Urinary bladder (tissue), 4 donors: ENCODE measurements around the gene INPP4B. TPM values are rescaled to one million over a fixed set of nuclear protein-coding genes. Genes with fewer than 3 reads are reported as not detected.

ENCODE experiments used
- DNase-seq: peaks from one replicate; pipeline ENCODE4 v3.0.0-alpha.2; 2015; ENCODE audit errors: extremely low spot score
- H3K27ac ChIP-seq: one replicate; pipeline ENCODE4 v1.5.1; 2013; ENCODE audit warnings: low read depth, mild to moderate bottlenecking, moderate library complexity
- H3K36me3 ChIP-seq: one replicate; pipeline ENCODE4 v1.6.1; 2013; ENCODE audit warnings: mild to moderate bottlenecking, moderate library complexity; ENCODE audit not compliant: insufficient read depth
- H3K4me1 ChIP-seq: one replicate; pipeline ENCODE4 v1.6.1; 2013; ENCODE audit warnings: mild to moderate bottlenecking, moderate library complexity; ENCODE audit not compliant: insufficient read depth
- H3K4me3 ChIP-seq: one replicate; pipeline ENCODE4 v1.5.1; 2013; ENCODE audit warnings: low read depth, low read length
- WGBS: extraction: QIAGEN DNeasy Blood & Tissue Kit; methylation state at CpG from one replicate; pipeline ENCODE4 v1.1.7; 2013; 5-methylcytosine and 5-hydroxymethylcytosine counted together
- polyA plus RNA-seq: library from polyadenylated mRNA; stranded (reverse); fragments of 200-250 nt; gene quantifications from one replicate; pipeline ENCODE4 v1.2.3, GENCODE V29; 2013
- total RNA-seq: library from RNA; depleted of rRNA; stranded (reverse); fragments of >200 nt; gene quantifications from one replicate; pipeline ENCODE4 v1.2.3, GENCODE V29; 2014
- donor health status: healthy with polysubstance abuse.
- donor health status: healthy.

Gene INPP4B
- total and polyA plus RNA-seq, 2 donors, result 4.7 to 53.9 TPM

- DNase-seq, result no peak
- no peak overlapping the region for H3K4me3 ChIP-seq
- no peaks in the 10 kb centered on the region for H3K4me1 ChIP-seq
- WGBS, result 17% methylated on average over 5 of the region's 5 CpGs
- H3K36me3 ChIP-seq, result no peaks in the 10 kb centered on the region
- H3K27ac ChIP-seq, result no peak overlapping the region
These were observed 492.9 kb downstream of the INPP4B start for GRCh38 chr4:142353149-142353738.

GRCh38 chr4:142352712-142353111 is 493.4 kb downstream of the INPP4B start:
- Histone ChIP-seq H3K4me1 (no peaks in the 10 kb centered on the region), H3K36me3 (no peaks in the 10 kb centered on the region), H3K4me3 (no peak overlapping the region), H3K27ac (no peak overlapping the region)
- 67% methylated on average over 4 of the region's 4 CpGs for WGBS
- no peak for DNase-seq

GRCh38 chr4:142351958-142352357 is 494.1 kb downstream of the INPP4B start:
- 68% methylated on average over 4 of the region's 4 CpGs for WGBS
- Histone ChIP-seq H3K27ac (no peak overlapping the region), H3K4me1 (no peaks in the 10 kb centered on the region), H3K4me3 (no peak overlapping the region), H3K36me3 (no peaks in the 10 kb centered on the region)
- no peak for DNase-seq

GRCh38 chr4:142350871-142351270 is 495.2 kb downstream of the INPP4B start:
- DNase-seq, result no peak
- no peak overlapping the region for H3K27ac ChIP-seq
- no peaks in the 10 kb centered on the region for H3K4me1 ChIP-seq
- no peaks in the 10 kb centered on the region for H3K36me3 ChIP-seq
- H3K4me3 ChIP-seq, result no peak overlapping the region

GRCh38 chr4:142348613-142349021 is 497.5 kb downstream of the INPP4B start:
- no peak for DNase-seq
- Histone ChIP-seq H3K4me3 (no peak overlapping the region), H3K36me3 (no peaks in the 10 kb centered on the region), H3K4me1 (no peaks in the 10 kb centered on the region), H3K27ac (no peak overlapping the region)
- 53% methylated on average over 1 of the region's 1 CpG for WGBS

- no peaks in the 10 kb centered on the region for H3K36me3 ChIP-seq
- no peak overlapping the region for H3K27ac ChIP-seq
- DNase-seq, result no peak
- H3K4me3 ChIP-seq, result no peak overlapping the region
- no peaks in the 10 kb centered on the region for H3K4me1 ChIP-seq
These were observed 498.9 kb downstream of the INPP4B start for GRCh38 chr4:142347241-142347640.

GRCh38 chr4:142345924-142346323 is 500.2 kb downstream of the INPP4B start:
- no peak for DNase-seq

GRCh38 chr4:142341268-142341667 is 504.8 kb downstream of the INPP4B start:
- Histone ChIP-seq H3K4me1 (no peaks in the 10 kb centered on the region), H3K36me3 (no peaks in the 10 kb centered on the region), H3K27ac (no peak overlapping the region), H3K4me3 (no peak overlapping the region)
- DNase-seq, result no peak
- WGBS, result 96% methylated on average over 4 of the region's 4 CpGs

More at GRCh38 chr4:142345924-142346323, 500.2 kb downstream of the INPP4B start:
- Histone ChIP-seq H3K4me3 (no peak overlapping the region), H3K27ac (no peak overlapping the region), H3K36me3 (no peaks in the 10 kb centered on the region), H3K4me1 (no peaks in the 10 kb centered on the region)
- WGBS, result 63% methylated on average over 2 of the region's 2 CpGs

GRCh38 chr4:142339053-142339452 is 507.0 kb downstream of the INPP4B start:
- Histone ChIP-seq H3K27ac (no peak overlapping the region), H3K4me1 (no peaks in the 10 kb centered on the region), H3K36me3 (no peaks in the 10 kb centered on the region), H3K4me3 (no peak overlapping the region)
- 75% methylated on average over 1 of the region's 1 CpG for WGBS
- no peak for DNase-seq

GRCh38 chr4:142336251-142336934 is 509.7 kb downstream of the INPP4B start:
- Histone ChIP-seq H3K27ac (no peak overlapping the region), H3K4me1 (no peaks in the 10 kb centered on the region), H3K36me3 (no peaks in the 10 kb centered on the region), H3K4me3 (no peak overlapping the region)
- 96% methylated on average over 12 of the region's 12 CpGs for WGBS
- no peak for DNase-seq

GRCh38 chr4:142334931-142335330 is 511.2 kb downstream of the INPP4B start:
- no peaks in the 10 kb centered on the region for H3K4me1 ChIP-seq
- DNase-seq, result no peak
- H3K36me3 ChIP-seq, result no peaks in the 10 kb centered on the region
- H3K4me3 ChIP-seq, result no peak overlapping the region
- H3K27ac ChIP-seq, result no peak overlapping the region

GRCh38 chr4:142331646-142332045 is 514.5 kb downstream of the INPP4B start:
- H3K27ac ChIP-seq, result no peak overlapping the region
- no peaks in the 10 kb centered on the region for H3K4me1 ChIP-seq
- DNase-seq, result no peak
- 72% methylated on average over 1 of the region's 1 CpG for WGBS
- no peak overlapping the region for H3K4me3 ChIP-seq
- H3K36me3 ChIP-seq, result no peaks in the 10 kb centered on the region

- Histone ChIP-seq H3K36me3 (no peaks in the 10 kb centered on the region), H3K4me3 (no peak overlapping the region), H3K4me1 (no peaks in the 10 kb centered on the region), H3K27ac (no peak overlapping the region)
- DNase-seq, result no peak
- 72% methylated on average over 4 of the region's 4 CpGs for WGBS
These were observed 515.0 kb downstream of the INPP4B start for GRCh38 chr4:142331132-142331531.

- H3K27ac ChIP-seq, result no peak overlapping the region
- no peak overlapping the region for H3K4me3 ChIP-seq
- no peaks in the 10 kb centered on the region for H3K36me3 ChIP-seq
- 87% methylated on average over 5 of the region's 5 CpGs for WGBS
- no peaks in the 10 kb centered on the region for H3K4me1 ChIP-seq
- no peak for DNase-seq
These were observed 515.8 kb downstream of the INPP4B start for GRCh38 chr4:142330311-142330710.
